ENCODE results near the gene SLC25A27.

DNA sequence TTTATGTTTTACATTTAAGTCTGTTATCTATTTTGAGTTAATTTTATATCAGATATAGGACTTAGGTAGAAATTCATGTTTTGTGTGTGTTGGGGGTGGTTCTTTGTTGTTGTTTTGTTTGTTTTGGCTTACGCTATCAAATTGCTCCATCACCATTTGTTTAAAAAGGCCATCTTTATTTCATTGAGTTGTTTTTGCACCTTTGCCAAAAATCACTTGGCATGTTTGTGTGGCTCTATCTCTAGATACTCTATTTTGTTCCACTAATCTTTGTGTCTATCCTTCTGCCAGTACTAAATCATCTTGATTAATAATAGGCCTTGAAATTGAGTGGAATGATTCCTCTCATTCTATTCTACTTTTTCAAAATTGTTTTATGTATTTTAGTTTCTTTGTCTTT lies 7.5 kb upstream of the SLC25A27 start:
- TF ChIP-seq, protein P1, sequence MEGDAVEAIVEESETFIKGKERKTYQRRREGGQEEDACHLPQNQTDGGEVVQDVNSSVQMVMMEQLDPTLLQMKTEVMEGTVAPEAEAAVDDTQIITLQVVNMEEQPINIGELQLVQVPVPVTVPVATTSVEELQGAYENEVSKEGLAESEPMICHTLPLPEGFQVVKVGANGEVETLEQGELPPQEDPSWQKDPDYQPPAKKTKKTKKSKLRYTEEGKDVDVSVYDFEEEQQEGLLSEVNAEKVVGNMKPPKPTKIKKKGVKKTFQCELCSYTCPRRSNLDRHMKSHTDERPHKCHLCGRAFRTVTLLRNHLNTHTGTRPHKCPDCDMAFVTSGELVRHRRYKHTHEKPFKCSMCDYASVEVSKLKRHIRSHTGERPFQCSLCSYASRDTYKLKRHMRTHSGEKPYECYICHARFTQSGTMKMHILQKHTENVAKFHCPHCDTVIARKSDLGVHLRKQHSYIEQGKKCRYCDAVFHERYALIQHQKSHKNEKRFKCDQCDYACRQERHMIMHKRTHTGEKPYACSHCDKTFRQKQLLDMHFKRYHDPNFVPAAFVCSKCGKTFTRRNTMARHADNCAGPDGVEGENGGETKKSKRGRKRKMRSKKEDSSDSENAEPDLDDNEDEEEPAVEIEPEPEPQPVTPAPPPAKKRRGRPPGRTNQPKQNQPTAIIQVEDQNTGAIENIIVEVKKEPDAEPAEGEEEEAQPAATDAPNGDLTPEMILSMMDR (IDR thresholded peaks at IDR 0.05) = no peak
- TF ChIP-seq EZH2 (IDR thresholded peaks at IDR 0.05; ENCODE audit: borderline replicate concordance, insufficient read depth, low read depth, low read length, poor library complexity, severe bottlenecking) = no peak
